Fibroblast of lung (primary cell): Measurements from ENCODE around the gene CAMSAP2. TPM values are rescaled to one million over a fixed set of nuclear protein-coding genes. Genes with fewer than 3 reads are reported as not detected.

ENCODE experiments used
- DNase-seq, 2 donors: peaks; one replicate each; pipeline versions ENCODE4 v3.0.0 to v3.0.0-alpha.2; 2010; ENCODE audit warnings: low read depth in 2 of 2
- H2AFZ ChIP-seq: 2 replicates; pipeline ENCODE4 v1.5.1; 2012; ENCODE audit warnings: low read length, control low read depth, inconsistent platforms
- H3K27ac ChIP-seq: 2 replicates; pipeline ENCODE4 v1.5.1; 2011; ENCODE audit warnings: low read length, control low read depth; ENCODE audit not compliant: insufficient read depth
- H3K27me3 ChIP-seq: 2 replicates; pipeline ENCODE4 v1.5.1; 2011; ENCODE audit warnings: mild to moderate bottlenecking, low read length; ENCODE audit not compliant: control insufficient read depth, insufficient read depth
- H3K36me3 ChIP-seq: 2 replicates; pipeline ENCODE4 v1.5.1; 2011; ENCODE audit warnings: low read length; ENCODE audit not compliant: control insufficient read depth, insufficient read depth
- H3K4me1 ChIP-seq: 2 replicates; pipeline ENCODE4 v1.5.1; 2011; ENCODE audit warnings: low read length; ENCODE audit not compliant: control insufficient read depth, insufficient read depth; ENCODE audit errors: extremely low read depth
- H3K4me2 ChIP-seq: 2 replicates; pipeline ENCODE4 v1.5.1; 2011; ENCODE audit warnings: low read length, control low read depth; ENCODE audit not compliant: insufficient read depth; ENCODE audit errors: extremely low read depth
- H3K4me3 ChIP-seq, 4 experiments: fragments of 200-600 bp in 1 of 4; sonication (generic) in 1 of 4; replicated peaks in 1 of 4; 2 replicates each; pipeline ENCODE4 v1.5.1; 2011 to 2016; ENCODE audit warnings: low read length in 4 of 4, low read depth in 3 of 4, mild to moderate bottlenecking in 3 of 4, control low read depth in 2 of 4, inconsistent platforms in 1 of 4, mixed read lengths in 1 of 4; ENCODE audit not compliant: insufficient read depth in 1 of 4; ENCODE audit errors: control extremely low read depth in 1 of 4
- H3K79me2 ChIP-seq: 2 replicates; pipeline ENCODE4 v1.5.1; 2012; ENCODE audit warnings: mild to moderate bottlenecking, low read length, inconsistent platforms; ENCODE audit not compliant: control insufficient read depth, insufficient read depth
- H3K9ac ChIP-seq: 2 replicates; pipeline ENCODE4 v1.5.1; 2011; ENCODE audit warnings: mild to moderate bottlenecking, low read length, control low read depth; ENCODE audit not compliant: insufficient read depth
- H3K9me3 ChIP-seq: 2 replicates; pipeline ENCODE4 v1.5.1; 2012; ENCODE audit warnings: low read depth, low read length; ENCODE audit not compliant: control insufficient read depth, insufficient read depth
- H4K20me1 ChIP-seq: 2 replicates; pipeline ENCODE4 v1.5.1; 2011; ENCODE audit warnings: low read length; ENCODE audit not compliant: control insufficient read depth, insufficient read depth; ENCODE audit errors: extremely low read depth
- EZH2 ChIP-seq: IDR thresholded peaks from 2 replicates; pipeline ENCODE4 v1.5.1; 2012; ENCODE audit warnings: low read length, control low read depth, mild to moderate bottlenecking; ENCODE audit errors: missing control alignments
- polyA plus RNA-seq, 2 donors: library from polyadenylated mRNA; depleted of rRNA in 1 of 2; stranded (reverse) in 1 of 2; unstranded in 1 of 2; fragments of >200 nt; gene quantifications; 2 replicates each; pipeline ENCODE4 v1.2.1, GENCODE V29; 2011 to 2012; ENCODE audit warnings: missing spikeins in 1 of 2
- total RNA-seq: library from RNA; depleted of rRNA; stranded (reverse); fragments of >200 nt; gene quantifications from 2 replicates; pipeline ENCODE4 v1.2.1, GENCODE V29; 2014
- TF ChIP-seq, protein P1 (sequence below), 2 donors: IDR thresholded peaks in 1 of 2; conservative IDR thresholded peaks in 1 of 2; 1 replicate in 1 of 2; 2 replicates in 1 of 2; pipeline ENCODE4 v1.5.1; 2011 to 2012; ENCODE audit warnings: low read length in 2 of 2, control low read depth in 1 of 2, inconsistent platforms in 1 of 2, low read depth in 1 of 2, mild to moderate bottlenecking in 1 of 2

Gene CAMSAP2
- total and polyA plus RNA-seq, 2 donors (not counting 1 experiment from before 2014, with no cell fraction given) = 22.3 to 32.5 TPM

DNA sequence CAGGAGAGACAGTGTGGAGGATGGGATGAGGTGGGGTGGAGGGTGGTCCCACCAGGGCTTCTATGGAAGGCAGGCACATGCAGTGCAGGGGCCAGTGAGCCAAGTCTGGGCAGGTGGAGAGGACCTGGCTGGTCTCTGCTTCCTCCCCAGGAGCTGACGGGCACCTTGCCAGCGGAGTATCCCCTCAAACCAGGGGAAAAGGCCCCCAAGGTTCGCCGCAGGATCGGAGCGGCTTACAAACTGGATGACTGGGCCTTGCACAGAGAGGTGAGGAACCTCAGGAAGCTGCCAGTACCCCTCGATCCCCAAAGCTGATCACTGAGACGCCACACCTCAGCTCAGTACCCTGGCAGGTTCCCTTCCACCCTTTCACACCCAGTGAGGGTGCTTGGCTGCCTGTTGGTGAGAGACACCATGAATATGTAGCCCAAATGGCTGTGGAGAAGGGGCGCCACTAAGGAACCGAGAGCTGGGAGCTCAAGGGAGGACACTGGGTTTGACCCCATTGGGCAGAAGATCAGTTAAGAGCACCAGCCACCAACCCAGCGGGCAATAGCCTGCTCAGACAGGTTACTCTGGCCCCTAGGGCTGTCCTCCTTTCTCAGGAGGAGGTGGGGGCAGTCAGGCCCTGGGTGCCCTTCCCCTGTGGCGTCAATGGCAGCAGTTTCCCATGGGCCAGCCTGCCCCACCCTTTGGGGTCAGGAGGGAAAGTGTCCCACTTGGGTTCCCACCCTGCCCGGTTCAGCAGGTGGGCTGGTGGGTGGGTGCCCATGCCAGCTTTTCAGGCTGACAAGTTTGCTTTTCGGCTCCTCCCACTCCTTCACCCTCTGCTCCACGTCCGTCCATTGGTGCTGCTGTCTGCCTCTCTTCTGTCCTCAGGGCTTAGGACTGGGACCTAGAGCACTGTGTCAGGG, 161.5 kb downstream of the CAMSAP2 start:
- Histone ChIP-seq H3K4me1 (no peaks in the 10 kb centered on the region), H3K79me2 (no peaks in the 10 kb centered on the region), H3K9me3 (no peaks in the 10 kb centered on the region), H3K4me3 (no peak overlapping the region), H4K20me1 (no peaks in the 10 kb centered on the region), H3K9ac (no peak overlapping the region), H3K4me2 (no peak overlapping the region), H3K27ac (no peak overlapping the region), H2AFZ (no peak overlapping the region), H3K27me3 (peaks cover 3% of the 10 kb centered on the region), H3K36me3 (no peaks in the 10 kb centered on the region)
- TF ChIP-seq, protein P1, sequence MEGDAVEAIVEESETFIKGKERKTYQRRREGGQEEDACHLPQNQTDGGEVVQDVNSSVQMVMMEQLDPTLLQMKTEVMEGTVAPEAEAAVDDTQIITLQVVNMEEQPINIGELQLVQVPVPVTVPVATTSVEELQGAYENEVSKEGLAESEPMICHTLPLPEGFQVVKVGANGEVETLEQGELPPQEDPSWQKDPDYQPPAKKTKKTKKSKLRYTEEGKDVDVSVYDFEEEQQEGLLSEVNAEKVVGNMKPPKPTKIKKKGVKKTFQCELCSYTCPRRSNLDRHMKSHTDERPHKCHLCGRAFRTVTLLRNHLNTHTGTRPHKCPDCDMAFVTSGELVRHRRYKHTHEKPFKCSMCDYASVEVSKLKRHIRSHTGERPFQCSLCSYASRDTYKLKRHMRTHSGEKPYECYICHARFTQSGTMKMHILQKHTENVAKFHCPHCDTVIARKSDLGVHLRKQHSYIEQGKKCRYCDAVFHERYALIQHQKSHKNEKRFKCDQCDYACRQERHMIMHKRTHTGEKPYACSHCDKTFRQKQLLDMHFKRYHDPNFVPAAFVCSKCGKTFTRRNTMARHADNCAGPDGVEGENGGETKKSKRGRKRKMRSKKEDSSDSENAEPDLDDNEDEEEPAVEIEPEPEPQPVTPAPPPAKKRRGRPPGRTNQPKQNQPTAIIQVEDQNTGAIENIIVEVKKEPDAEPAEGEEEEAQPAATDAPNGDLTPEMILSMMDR (conservative IDR thresholded peaks at IDR 0.05 in 1 of 2, IDR thresholded peaks at IDR 0.05 in 1 of 2; ENCODE audit: low read depth in 1 of 2, low read length in 2 of 2) = no peak
- TF ChIP-seq EZH2 = no peak
- DNase-seq = no peak

DNA sequence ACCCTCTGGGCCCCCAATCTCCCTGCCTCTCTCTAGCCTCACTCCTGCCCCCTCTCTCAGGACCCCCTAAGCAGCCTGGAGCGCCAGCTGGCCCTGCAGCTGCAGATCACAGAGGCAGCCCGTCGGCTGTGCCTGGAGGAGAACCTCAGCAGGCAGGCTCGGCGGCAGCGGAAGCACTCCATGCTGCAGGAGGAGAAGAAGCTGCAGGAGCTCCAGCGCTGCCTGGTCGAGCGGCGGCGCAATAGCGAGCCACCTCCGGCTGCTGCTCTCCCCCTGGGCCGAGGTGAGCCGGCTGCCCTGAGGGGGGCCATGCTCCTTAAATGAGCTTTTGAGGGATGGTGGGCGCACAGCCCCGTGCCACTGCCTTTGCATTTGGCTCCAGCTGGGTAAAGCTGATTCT, 162.2 kb downstream of the CAMSAP2 start:
- Histone ChIP-seq H3K9ac (no peak overlapping the region), H2AFZ (no peak overlapping the region), H4K20me1 (no peaks in the 10 kb centered on the region), H3K27me3 (peaks cover 5% of the 10 kb centered on the region), H3K79me2 (no peaks in the 10 kb centered on the region), H3K4me2 (no peak overlapping the region), H3K9me3 (no peaks in the 10 kb centered on the region), H3K4me3 (no peak overlapping the region), H3K4me1 (no peaks in the 10 kb centered on the region), H3K27ac (no peak overlapping the region), H3K36me3 (no peaks in the 10 kb centered on the region)
- no peak for TF ChIP-seq EZH2
- TF ChIP-seq, protein P1 (conservative IDR thresholded peaks at IDR 0.05 in 1 of 2, IDR thresholded peaks at IDR 0.05 in 1 of 2; ENCODE audit: low read depth in 1 of 2, low read length in 2 of 2) = no peak
- DNase-seq = no peak

DNA sequence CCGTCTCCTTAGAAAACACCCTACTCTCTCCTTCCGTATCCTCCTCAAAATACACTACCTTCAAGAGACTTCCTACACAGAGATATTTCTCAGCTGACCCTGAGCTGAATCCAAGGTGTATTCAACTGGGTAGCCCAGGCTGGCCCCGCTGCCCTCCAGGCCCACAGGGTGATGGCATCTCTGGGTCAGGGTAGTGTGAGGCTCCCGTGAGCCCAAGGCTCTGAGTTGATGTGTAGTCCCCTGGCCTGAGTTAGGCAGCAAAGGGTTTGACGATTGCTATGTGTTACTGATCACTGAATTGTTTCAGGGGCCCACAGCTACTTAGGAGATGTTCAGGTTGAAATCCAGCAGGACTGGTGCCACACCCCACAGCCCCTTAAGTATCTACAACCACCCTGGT, 162.7 kb downstream of the CAMSAP2 start:
- DNase-seq = no peak
- no peak overlapping the region for H3K4me2 ChIP-seq
- no peak overlapping the region for H3K9ac ChIP-seq
- no peaks in the 10 kb centered on the region for H3K36me3 ChIP-seq
- H3K9me3 ChIP-seq = no peaks in the 10 kb centered on the region
- peaks cover 5% of the 10 kb centered on the region for H3K27me3 ChIP-seq
- no peaks in the 10 kb centered on the region for H3K4me1 ChIP-seq
- no peak overlapping the region for H2AFZ ChIP-seq
- no peak overlapping the region for H3K27ac ChIP-seq
- TF ChIP-seq, protein P1 (conservative IDR thresholded peaks at IDR 0.05 in 1 of 2, IDR thresholded peaks at IDR 0.05 in 1 of 2; ENCODE audit: low read depth in 1 of 2, low read length in 2 of 2) = no peak
- TF ChIP-seq EZH2 = no peak
- no peak overlapping the region for H3K4me3 ChIP-seq
- H3K79me2 ChIP-seq = no peaks in the 10 kb centered on the region
- no peaks in the 10 kb centered on the region for H4K20me1 ChIP-seq
